ENCODE measurements around the gene SCP2.

Gene SCP2

GRCh38 chr1:53092659-53093450 lies 165.8 kb downstream of the SCP2 start:
- no peak for DNase-seq (ENCODE audit: low spot score)
- TF ChIP-seq CTCF (IDR thresholded peaks at IDR 0.05; ENCODE audit: extremely low read depth, missing control alignments) = no peak

GRCh38 chr1:53093451-53093754 lies 166.3 kb downstream of the SCP2 start:
- no peak for TF ChIP-seq CTCF (IDR thresholded peaks at IDR 0.05; ENCODE audit: extremely low read depth, missing control alignments)
- no peak for DNase-seq (ENCODE audit: low spot score)

GRCh38 chr1:53093778-53094532 lies 166.9 kb downstream of the SCP2 start:
- DNase-seq (ENCODE audit: low spot score) = no peak
- TF ChIP-seq CTCF (IDR thresholded peaks at IDR 0.05; ENCODE audit: extremely low read depth, missing control alignments) = no peak

GRCh38 chr1:53094533-53094919 lies 167.4 kb downstream of the SCP2 start:
- TF ChIP-seq CTCF (IDR thresholded peaks at IDR 0.05; ENCODE audit: extremely low read depth, missing control alignments) = no peak
- no peak for DNase-seq (ENCODE audit: low spot score)
